Activated CD8-positive, alpha-beta T cell treated with anti-CD3 and anti-CD28 coated beads for 36 hours (primary cell): Measurements from ENCODE around the gene HADHA. TPM values are rescaled to one million over a fixed set of nuclear protein-coding genes. Genes with fewer than 3 reads are reported as not detected.

Source experiments
- ATAC-seq: fragments of 200-7000 bp; cut with Tn5 transposase; one replicate; pipeline ENCODE4 v1.10.0; 2021; ENCODE audit warnings: mild to moderate bottlenecking, moderate library complexity
- CTCF ChIA-PET: fragments of 350-600 bp; sonication (Branson Sonifier 250); formaldehyde crosslinking; loops from one replicate; lab custom pipeline; 2021; ENCODE audit warnings: antibody characterized with exemption; lab: Charles Lee
- POLR2A ChIA-PET: fragments of 350-600 bp; sonication (Branson Sonifier 250); formaldehyde crosslinking; loops from one replicate; lab custom pipeline; 2021; ENCODE audit warnings: antibody characterized with exemption; lab: Charles Lee
- DNase-seq: peaks from one replicate; pipeline ENCODE4 v3.0.0-alpha.2; 2020
- H3K27ac Mint-ChIP-seq: one replicate; pipeline ENCODE4 v1.8.0; 2021; ENCODE audit warnings: mild to moderate bottlenecking, mixed read lengths
- H3K27me3 Mint-ChIP-seq: one replicate; pipeline ENCODE4 v1.8.0; 2021; ENCODE audit warnings: mixed read lengths
- H3K36me3 Mint-ChIP-seq: one replicate; pipeline ENCODE4 v1.8.0; 2021; ENCODE audit warnings: low read depth, mixed read lengths
- H3K4me1 Mint-ChIP-seq: one replicate; pipeline ENCODE4 v1.8.0; 2021; ENCODE audit warnings: low read depth, mixed read lengths
- H3K4me3 Mint-ChIP-seq: one replicate; pipeline ENCODE4 v1.8.0; 2021; ENCODE audit warnings: mild to moderate bottlenecking, moderate library complexity, mixed read lengths
- H3K9me3 Mint-ChIP-seq: one replicate; pipeline ENCODE4 v1.8.0; 2021; ENCODE audit warnings: mixed read lengths
- intact Hi-C: fragments of 100-400 bp; cut with micrococcal nuclease; formaldehyde crosslinking; loops from one replicate; pipeline ENCODE4 v1.10.0; 2022
- total RNA-seq, 2 experiments: library from RNA; stranded (reverse); gene quantifications; one replicate each; pipeline ENCODE4 v1.2.3, GENCODE V29; 2021
- TF ChIP-seq, protein P1 (sequence below): fragments of 200-600 bp; IDR thresholded peaks from one replicate; pipeline ENCODE4 v1.8.0; 2022; ENCODE audit warnings: antibody characterized with exemption, mild to moderate bottlenecking

The HADHA gene
- total RNA-seq, 2 experiments from 2014 or later, result 118 to 120 TPM

GRCh38 chr2:26164231-26164630 lies 80.2 kb downstream of the HADHA start:
- CTCF ChIA-PET, result no interaction called here
- Mint-ChIP-seq H3K9me3 (no peaks in the 10 kb centered on the region), H3K27me3 (no peaks in the 10 kb centered on the region), H3K36me3 (no peaks in the 10 kb centered on the region), H3K4me3 (no peak overlapping the region), H3K27ac (no peak overlapping the region), H3K4me1 (no peaks in the 10 kb centered on the region)
- POLR2A ChIA-PET, result no interaction called here
- TF ChIP-seq, protein P1, sequence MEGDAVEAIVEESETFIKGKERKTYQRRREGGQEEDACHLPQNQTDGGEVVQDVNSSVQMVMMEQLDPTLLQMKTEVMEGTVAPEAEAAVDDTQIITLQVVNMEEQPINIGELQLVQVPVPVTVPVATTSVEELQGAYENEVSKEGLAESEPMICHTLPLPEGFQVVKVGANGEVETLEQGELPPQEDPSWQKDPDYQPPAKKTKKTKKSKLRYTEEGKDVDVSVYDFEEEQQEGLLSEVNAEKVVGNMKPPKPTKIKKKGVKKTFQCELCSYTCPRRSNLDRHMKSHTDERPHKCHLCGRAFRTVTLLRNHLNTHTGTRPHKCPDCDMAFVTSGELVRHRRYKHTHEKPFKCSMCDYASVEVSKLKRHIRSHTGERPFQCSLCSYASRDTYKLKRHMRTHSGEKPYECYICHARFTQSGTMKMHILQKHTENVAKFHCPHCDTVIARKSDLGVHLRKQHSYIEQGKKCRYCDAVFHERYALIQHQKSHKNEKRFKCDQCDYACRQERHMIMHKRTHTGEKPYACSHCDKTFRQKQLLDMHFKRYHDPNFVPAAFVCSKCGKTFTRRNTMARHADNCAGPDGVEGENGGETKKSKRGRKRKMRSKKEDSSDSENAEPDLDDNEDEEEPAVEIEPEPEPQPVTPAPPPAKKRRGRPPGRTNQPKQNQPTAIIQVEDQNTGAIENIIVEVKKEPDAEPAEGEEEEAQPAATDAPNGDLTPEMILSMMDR, result no peak
- intact Hi-C loops, result no loop called here
- DNase-seq (no peak), ATAC-seq (no peak)

GRCh38 chr2:26162963-26163362 lies 81.5 kb downstream of the HADHA start:
- no peak overlapping the region for H3K4me3 Mint-ChIP-seq
- intact Hi-C loops, result no loop called here
- no peak overlapping the region for H3K27ac Mint-ChIP-seq
- TF ChIP-seq, protein P1, result no peak
- POLR2A ChIA-PET, result no interaction called here
- no peaks in the 10 kb centered on the region for H3K9me3 Mint-ChIP-seq
- DNase-seq, result no peak
- H3K27me3 Mint-ChIP-seq, result no peaks in the 10 kb centered on the region
- CTCF ChIA-PET, result no interaction called here
- ATAC-seq, result no peak
- no peaks in the 10 kb centered on the region for H3K36me3 Mint-ChIP-seq
- H3K4me1 Mint-ChIP-seq, result no peaks in the 10 kb centered on the region

DNA sequence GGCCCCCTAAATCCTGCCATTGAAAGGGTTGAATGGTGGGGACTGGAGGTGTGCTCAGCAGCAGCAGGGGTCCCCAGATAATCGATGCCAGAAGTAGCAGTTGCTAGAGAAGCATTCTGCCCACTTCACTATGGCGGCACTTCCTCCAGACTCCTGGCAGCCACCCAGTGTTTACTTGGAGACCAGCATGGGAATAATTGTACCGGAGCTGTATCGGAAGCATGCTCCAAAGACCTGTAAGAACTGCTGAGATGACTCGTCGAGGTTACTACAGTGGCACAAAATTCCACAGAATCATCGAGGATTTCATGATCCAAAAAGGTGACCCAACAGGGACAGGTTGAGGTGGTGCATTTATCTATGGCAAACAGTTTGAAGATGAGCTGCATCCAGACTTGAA lies 82.5 kb downstream of the HADHA start:
- H3K36me3 Mint-ChIP-seq, result no peaks in the 10 kb centered on the region
- TF ChIP-seq, protein P1, result no peak
- intact Hi-C loops, result no loop called here
- H3K27me3 Mint-ChIP-seq, result no peaks in the 10 kb centered on the region
- POLR2A ChIA-PET, result no interaction called here
- no peaks in the 10 kb centered on the region for H3K4me1 Mint-ChIP-seq
- ATAC-seq, result no peak
- no peak overlapping the region for H3K27ac Mint-ChIP-seq
- CTCF ChIA-PET, result interaction anchor here (0.8 to 1.0 kb wide), 2 partner anchors 9 to 212 kb away, joined by 3 to 5 read pairs; no protein-coding TSS in a partner anchor
- DNase-seq, result no peak
- no peak overlapping the region for H3K4me3 Mint-ChIP-seq
- H3K9me3 Mint-ChIP-seq, result no peaks in the 10 kb centered on the region

- Mint-ChIP-seq H3K36me3 (no peaks in the 10 kb centered on the region), H3K27me3 (peaks cover 3% of the 10 kb centered on the region), H3K4me1 (no peaks in the 10 kb centered on the region), H3K4me3 (no peak overlapping the region), H3K9me3 (peaks cover 1% of the 10 kb centered on the region), H3K27ac (no peak overlapping the region)
- TF ChIP-seq, protein P1, result no peak
- intact Hi-C loops, result no loop called here
- DNase-seq, result no peak
- ChIA-PET CTCF (no interaction called here), POLR2A (no interaction called here)
- ATAC-seq, result no peak
These were observed 86.9 kb downstream of the HADHA start for GRCh38 chr2:26157580-26157979.

GRCh38 chr2:26150243-26150642 lies 94.2 kb downstream of the HADHA start:
- Mint-ChIP-seq H3K27ac (no peak overlapping the region), H3K27me3 (peaks cover 12% of the 10 kb centered on the region), H3K4me1 (no peaks in the 10 kb centered on the region), H3K4me3 (no peak overlapping the region), H3K36me3 (no peaks in the 10 kb centered on the region), H3K9me3 (no peaks in the 10 kb centered on the region)
- CTCF ChIA-PET, result interaction anchor here (1.0 to 2.5 kb wide), 2 partner anchors 159 to 199 kb away, joined by 3 to 7 read pairs; no protein-coding TSS in a partner anchor
- intact Hi-C loops, result no loop called here
- ATAC-seq (no peak), DNase-seq (no peak)
- TF ChIP-seq, protein P1, result no peak
- POLR2A ChIA-PET, result no interaction called here
